ENCODE measurements around the gene PIF1. TPM values are rescaled to one million over a fixed set of nuclear protein-coding genes. Genes with fewer than 3 reads are reported as not detected.
"Not testable (repeated sequence)": the region's sequence is repeated elsewhere in the genome, so short reads cannot be mapped to it uniquely, and the experiment has no call there.

PIF1 gene
- total RNA-seq, 1 experiment from 2014 or later = 5.4 TPM

GRCh38 chr15:64847448-64847847, 22.0 kb upstream of the PIF1 start:
- DNase-seq (ENCODE audit: low spot score) = no peak

DNA sequence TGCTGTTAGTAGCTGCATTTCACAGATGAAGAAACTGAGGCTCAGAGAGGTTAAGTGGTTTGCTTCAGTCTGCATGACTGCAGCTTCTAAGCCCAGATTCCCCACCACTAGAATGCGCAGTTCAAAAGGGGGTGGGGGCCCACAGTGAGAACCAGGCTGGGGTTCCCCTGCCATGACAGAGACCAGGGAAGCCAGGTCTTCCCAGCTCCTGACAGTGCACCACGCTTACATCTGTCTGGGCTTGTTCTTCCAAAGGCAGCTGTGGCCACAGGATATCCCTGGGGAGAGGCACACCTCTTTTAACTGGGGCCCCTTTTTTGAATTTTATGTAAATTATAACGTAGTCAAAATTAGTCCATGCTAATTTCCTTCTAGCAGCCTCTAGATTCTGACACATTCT, 21.6 kb upstream of the PIF1 start:
- DNase-seq (ENCODE audit: low spot score) = no peak

- DNase-seq (ENCODE audit: low spot score) = no peak
Observed at GRCh38 chr15:64845831-64846595, 20.6 kb upstream of the PIF1 start.

GRCh38 chr15:64845183-64845611, 19.8 kb upstream of the PIF1 start:
- no peak for DNase-seq (ENCODE audit: low spot score)

DNA sequence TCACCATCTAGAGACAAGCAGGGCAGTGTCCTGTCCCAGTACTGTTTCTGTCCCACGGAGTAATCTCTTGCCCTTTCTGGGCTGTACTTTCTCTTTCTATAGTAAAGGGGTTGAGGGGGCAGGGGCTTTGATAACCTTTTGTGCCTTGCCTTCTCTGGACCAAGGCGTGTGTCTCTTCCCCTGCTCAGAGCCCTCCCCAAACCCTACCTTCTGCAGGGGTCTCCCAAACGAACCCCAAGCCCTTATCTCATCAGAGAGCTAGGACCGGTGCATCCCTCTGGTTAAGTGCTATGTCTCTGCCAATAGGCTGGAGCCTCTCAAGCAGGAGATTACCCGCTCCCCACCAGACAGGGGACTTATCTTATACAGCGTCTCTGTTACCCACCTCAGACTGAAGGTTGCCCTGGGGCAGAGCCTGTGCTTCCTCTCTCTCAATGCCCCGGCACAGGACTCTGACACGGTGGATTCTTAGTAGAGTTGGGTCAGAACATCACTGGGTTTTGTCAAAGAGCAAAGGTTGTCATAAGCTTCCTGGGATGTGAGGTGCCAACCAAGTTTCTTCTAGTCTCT, 19.2 kb upstream of the PIF1 start:
- DNase-seq (ENCODE audit: low spot score) = no peak

DNA sequence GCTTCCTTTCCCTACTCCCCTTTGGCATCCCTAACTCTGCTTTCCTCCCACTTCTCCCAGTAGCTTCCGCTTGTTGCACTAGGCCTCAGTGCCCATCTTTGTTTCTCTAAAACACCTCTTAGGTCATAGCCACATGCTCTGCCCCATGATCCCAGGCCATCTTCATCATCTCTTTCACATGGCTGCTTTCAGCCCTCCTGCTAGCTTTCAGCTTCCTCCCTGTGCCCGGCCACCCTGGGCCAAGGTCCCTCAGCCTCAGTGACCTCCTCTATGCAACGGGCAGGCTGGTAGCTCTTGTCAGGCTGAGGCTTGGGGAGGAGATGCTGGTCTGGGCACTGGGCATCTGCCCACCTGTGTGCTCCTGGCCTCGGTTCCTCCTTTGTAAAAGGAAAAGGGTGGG, 18.5 kb upstream of the PIF1 start:
- no peak for DNase-seq (ENCODE audit: low spot score)

- no peak for DNase-seq (ENCODE audit: low spot score)
Observed at GRCh38 chr15:64842986-64843561, 17.6 kb upstream of the PIF1 start.

GRCh38 chr15:64842096-64842939, 16.9 kb upstream of the PIF1 start:
- DNase-seq (ENCODE audit: low spot score) = no peak

DNA sequence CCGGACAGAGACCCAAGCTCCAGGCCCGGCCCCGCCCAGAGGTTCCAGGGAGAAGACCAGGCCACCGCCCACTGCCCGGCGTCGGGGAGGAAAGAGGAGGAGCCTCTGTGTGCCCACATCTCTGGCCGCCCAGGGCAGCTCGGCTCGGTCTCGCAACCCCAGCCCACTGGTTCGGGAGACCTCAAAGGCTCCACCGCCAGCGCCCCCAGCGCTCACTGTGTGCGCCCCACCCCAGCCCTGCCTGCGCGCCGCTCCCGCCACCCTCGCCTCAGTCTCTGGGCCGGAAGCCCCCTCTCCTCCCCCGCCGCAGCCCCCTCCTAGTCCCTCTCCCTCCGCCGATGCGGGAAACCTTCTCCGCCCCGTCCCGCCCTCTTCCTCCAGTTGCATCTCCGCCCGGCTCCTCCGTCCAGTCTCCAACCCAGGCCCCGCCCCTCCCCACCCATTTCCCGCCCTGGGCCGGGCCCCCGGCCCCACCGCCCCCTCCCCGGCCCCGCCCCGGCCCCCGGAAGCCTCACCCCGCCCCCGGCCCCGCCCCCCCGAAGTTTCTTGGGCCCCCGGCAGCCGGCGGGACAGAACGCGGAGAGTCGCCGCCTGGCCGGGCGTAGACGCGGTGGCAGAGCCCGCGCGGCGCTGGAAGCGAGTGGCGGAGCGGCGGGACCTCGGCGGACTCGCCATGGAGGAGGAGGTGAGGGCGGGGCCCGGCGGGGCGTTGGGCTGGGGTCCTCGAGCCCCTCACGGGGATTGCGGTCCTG, 16.1 kb upstream of the PIF1 start, which contains the start of gene PLEKHO2:
Gene PLEKHO2 (plus strand): TSS at position 572 of the 752 bp plus-strand sequence. CDS start 102 bp downstream, at position 674.
- peak; percentile 91 for DNase-seq (ENCODE audit: low spot score)

GRCh38 chr15:64841060-64841343, 15.6 kb upstream of the PIF1 start:
- DNase-seq (ENCODE audit: low spot score) = no peak

- no peak for DNase-seq (ENCODE audit: low spot score)
Observed at GRCh38 chr15:64837502-64837901, 12.1 kb upstream of the PIF1 start.

- no peak for DNase-seq (ENCODE audit: low spot score)
Observed at GRCh38 chr15:64836023-64836536, 10.6 kb upstream of the PIF1 start.

- DNase-seq (ENCODE audit: low spot score) = no peak
Observed at GRCh38 chr15:64833690-64834089, 8.2 kb upstream of the PIF1 start.

DNA sequence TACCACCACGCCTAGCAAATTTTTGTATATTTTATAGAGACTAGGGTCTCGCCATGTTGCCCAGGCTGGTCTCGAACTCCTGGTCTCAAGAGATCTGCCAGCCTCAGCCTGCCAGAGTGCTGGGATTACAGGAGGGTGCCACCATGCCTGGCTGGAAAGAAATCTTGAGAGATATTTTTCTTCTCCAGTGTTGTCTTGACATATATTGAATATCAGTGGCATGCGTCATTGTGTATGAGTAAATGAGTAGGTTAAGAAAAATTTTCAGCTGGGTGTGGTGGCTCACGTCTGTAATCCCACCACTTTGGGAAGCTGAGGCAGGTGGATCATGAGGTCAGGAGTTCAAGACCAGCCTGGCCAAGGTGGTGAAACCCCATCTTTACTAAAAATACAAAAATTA, 3.5 kb upstream of the PIF1 start:
- no peak for DNase-seq (ENCODE audit: low spot score)

DNA sequence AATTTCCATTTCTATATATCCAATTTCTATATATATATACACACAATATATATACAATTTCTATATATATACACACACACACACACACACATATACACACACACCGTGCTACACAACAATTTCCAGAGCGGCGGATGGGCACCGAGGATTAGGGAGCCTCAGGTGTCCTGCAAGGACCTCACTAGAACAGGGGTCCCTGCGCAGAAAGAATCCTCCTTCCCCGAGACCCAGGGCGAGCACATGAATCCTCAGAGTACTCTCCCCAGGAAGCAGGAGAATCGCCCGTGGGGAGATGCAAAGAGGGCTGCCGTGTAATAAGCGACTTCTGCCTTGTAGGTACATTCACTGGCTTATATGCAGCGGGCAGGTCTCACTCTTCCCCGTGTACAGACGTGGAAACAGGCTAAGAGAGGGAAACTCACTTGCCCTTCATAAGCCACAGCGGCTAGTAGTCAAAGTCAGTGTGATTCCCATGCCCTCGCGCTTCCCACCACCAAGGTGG, 467 bp downstream of the PIF1 start:
- DNase-seq (ENCODE audit: low spot score) = no peak

DNA sequence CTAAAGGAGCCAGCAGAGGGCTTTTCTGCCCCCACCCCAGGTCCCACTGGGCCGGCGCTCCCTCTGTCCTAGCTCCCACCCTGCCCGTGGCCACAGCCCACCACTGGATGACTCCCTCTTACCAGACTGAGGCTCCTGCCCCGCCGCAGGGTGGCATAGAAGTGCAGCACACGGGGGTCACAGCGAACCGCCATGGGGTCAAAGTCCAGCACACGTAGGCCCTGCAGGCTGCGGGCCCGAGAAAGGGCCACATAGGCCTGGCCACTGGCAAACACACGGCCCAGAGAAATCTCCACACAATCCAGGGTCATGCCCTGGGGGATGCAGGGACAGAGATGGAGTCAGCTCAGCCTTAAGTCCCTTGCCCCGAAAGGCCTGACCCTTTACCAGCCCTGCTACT, 9.0 kb downstream of the PIF1 start:
- no peak for DNase-seq (ENCODE audit: low spot score)

GRCh38 chr15:64814965-64815364, 10.5 kb downstream of the PIF1 start:
- DNase-seq (ENCODE audit: low spot score) = not testable (repeated sequence)

DNA sequence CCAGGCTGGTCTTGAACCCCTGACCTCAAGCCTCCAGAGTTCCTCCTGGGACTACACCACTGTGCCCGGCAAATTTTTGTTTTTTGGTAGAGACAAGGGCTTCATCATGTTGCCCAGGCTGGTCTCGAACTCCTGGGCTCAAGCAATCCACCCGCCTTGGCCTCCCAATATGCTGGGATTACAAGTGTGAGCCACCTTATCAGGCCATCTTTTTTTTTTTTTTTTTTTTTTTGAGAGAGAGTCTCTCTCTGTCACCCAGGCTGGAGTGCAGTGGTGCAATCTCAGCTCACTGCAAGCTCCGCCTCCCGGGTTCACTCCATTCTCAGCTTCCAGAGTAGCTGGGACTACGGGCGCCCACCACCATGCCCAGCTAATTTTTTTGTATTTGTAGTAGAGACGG, 11.2 kb downstream of the PIF1 start:
- not testable (repeated sequence) for DNase-seq (ENCODE audit: low spot score)

GRCh38 chr15:64813075-64813474, 12.4 kb downstream of the PIF1 start:
- DNase-seq (ENCODE audit: low spot score) = no peak

GRCh38 chr15:64810497-64811326, 14.7 kb downstream of the PIF1 start:
- no peak for DNase-seq (ENCODE audit: low spot score)

All from H4 (cell line).